H1 (cell line): ENCODE data around the gene GDPD5. TPM values are rescaled to one million over a fixed set of nuclear protein-coding genes. Genes with fewer than 3 reads are reported as not detected.

Experiments used
- ASH2L ChIP-seq: fragments of 200-600, 300-600 bp; sonication (generic); IDR thresholded peaks from one replicate; pipeline ENCODE4 v1.7.1; 2017; ENCODE audit warnings: low read length
- ATF3 ChIP-seq: IDR thresholded peaks from 2 replicates; pipeline ENCODE4 v1.6.1; 2011; ENCODE audit warnings: low read depth, mild to moderate bottlenecking, low read length; ENCODE audit not compliant: insufficient read depth
- CTCF ChIP-seq, 3 experiments: IDR thresholded peaks; 1 replicate in 2 of 3; 2 replicates in 1 of 3; pipeline versions ENCODE4 v1.5.1 to v1.6.1; 2011; ENCODE audit warnings: low read length in 3 of 3, mild to moderate bottlenecking in 3 of 3, inconsistent platforms in 2 of 3, low read depth in 1 of 3, moderate library complexity in 1 of 3; ENCODE audit not compliant: insufficient read depth in 1 of 3; ENCODE audit errors: control extremely low read depth in 1 of 3
- RAD21 ChIP-seq, 2 experiments: IDR thresholded peaks in 1 of 2; conservative IDR thresholded peaks in 1 of 2; 2 replicates each; pipeline ENCODE4 v1.6.1; 2011; ENCODE audit warnings: low read depth in 2 of 2, low read length in 2 of 2, improper control_type of control experiment in 1 of 2, inconsistent platforms in 1 of 2, mild to moderate bottlenecking in 1 of 2, moderate library complexity in 1 of 2
- RBBP5 ChIP-seq: IDR thresholded peaks from 2 replicates; pipeline ENCODE4 v1.7.1; 2012; ENCODE audit warnings: low read depth, mild to moderate bottlenecking, inconsistent platforms, low read length, moderate library complexity, borderline replicate concordance
- SP1 ChIP-seq: IDR thresholded peaks from 2 replicates; pipeline ENCODE4 v1.6.1; 2011; ENCODE audit warnings: low read depth, low read length
- SP2 ChIP-seq: IDR thresholded peaks from 2 replicates; pipeline ENCODE4 v1.6.1; 2012; ENCODE audit warnings: mild to moderate bottlenecking, low read length, inconsistent platforms
- SRF ChIP-seq: IDR thresholded peaks from 2 replicates; pipeline ENCODE4 v1.6.1; 2011; ENCODE audit warnings: mild to moderate bottlenecking, low read depth, low read length, moderate library complexity
- TBP ChIP-seq: IDR thresholded peaks from 2 replicates; pipeline ENCODE4 v1.6.1; 2011; ENCODE audit warnings: low read depth, low read length, improper control_type of control experiment
- polyA plus RNA-seq, 7 experiments: library from polyadenylated mRNA; depleted of rRNA in 3 of 7; stranded (reverse) in 5 of 7; unstranded in 2 of 7; fragments of >200 nt in 5 of 7; fragments of 200-250 nt in 2 of 7; gene quantifications; 1 replicate in 5 of 7; 2 replicates in 1 of 7; 4 replicates in 1 of 7; pipeline versions ENCODE4 v1.2.1 to v1.2.3, GENCODE V29; 2011 to 2013; ENCODE audit warnings: missing spikeins in 2 of 7, mixed read lengths in 2 of 7
- total RNA-seq: library from RNA; stranded (reverse); fragmentation: NEBNext Ultra II Directional; extraction: Animal tissue kit (Norgen Biotek cat#: 25700); gene quantifications from 2 replicates; pipeline ENCODE4 v1.2.1, GENCODE V29; 2021

GDPD5 gene
- total and polyA plus RNA-seq, 2 of the 8 experiments (the other 6 are each of a cell fraction or from before 2014, with no cell fraction given) = 7.8 to 8.6 TPM

GRCh38 chr11:75431533-75432525 lies 93.9 kb downstream of the GDPD5 start (continued):
- TF ChIP-seq TBP (0 out of 2 replicates have a peak, but pooled peaks have one; percentile 15), SP2 (no peak), RAD21 (IDR thresholded peaks at IDR 0.05 in 1 of 2, conservative IDR thresholded peaks at IDR 0.05 in 1 of 2; ENCODE audit: low read depth in 2 of 2, low read length in 2 of 2) (peak in 1 of 2 experiments; percentile 12; a peak in 1 of 4 replicates), ASH2L (no peak), CTCF (IDR thresholded peaks at IDR 0.05; ENCODE audit: control extremely low read depth in 1 of 3, insufficient read depth in 1 of 3, low read depth in 1 of 3, low read length in 3 of 3) (peak in 2 of 3 experiments; percentile 32; a peak in 3 of 4 replicates), ATF3 (no peak), SRF (no peak), RBBP5 (no peak), SP1 (peak; percentile 85)
